Esophagus muscularis mucosa (tissue), 4 donors: ENCODE measurements around the gene MOB3B. TPM values are rescaled to one million over a fixed set of nuclear protein-coding genes. Genes with fewer than 3 reads are reported as not detected.
A peak's percentile ranks its signal among the peaks of the same experiment; 100 is the strongest.

Experiments
- DNase-seq: peaks from one replicate; pipeline ENCODE4 v3.0.0-alpha.2; 2017; ENCODE audit errors: extremely low spot score
- H3K27ac ChIP-seq, 4 donors: fragments of 200-600 bp; sonication (generic); replicated peaks in 1 of 4; 1 replicate in 3 of 4; 2 replicates in 1 of 4; pipeline ENCODE4 v1.5.1; 2016 to 2019; ENCODE audit warnings: mild to moderate bottlenecking in 1 of 4
- H3K27me3 ChIP-seq, 4 donors: fragments of 200-600 bp; sonication (generic); one replicate each; pipeline versions ENCODE4 v1.5.1 to v1.6.0; 2016 to 2019
- H3K36me3 ChIP-seq, 4 donors: fragments of 200-600 bp; sonication (generic); one replicate each; pipeline ENCODE4 v1.5.1; 2016 to 2019
- H3K4me1 ChIP-seq, 4 donors: fragments of 200-600 bp; sonication (generic); one replicate each; pipeline ENCODE4 v1.5.1; 2016 to 2019
- H3K4me3 ChIP-seq, 4 donors: fragments of 200-600 bp; sonication (generic); 1 replicate in 2 of 4; 2 replicates in 2 of 4; pipeline ENCODE4 v1.5.1; 2016 to 2019; ENCODE audit warnings: mild to moderate bottlenecking in 4 of 4, moderate library complexity in 1 of 4
- H3K9me3 ChIP-seq, 4 donors: fragments of 200-600 bp; sonication (generic); 1 replicate in 3 of 4; 2 replicates in 1 of 4; pipeline ENCODE4 v1.5.1; 2016 to 2019
- CTCF ChIP-seq, 3 experiments: fragments of 200-600 bp in 2 of 3; fragments of 450-650 bp in 1 of 3; sonication (generic) in 2 of 3; IDR thresholded peaks; one replicate each; pipeline ENCODE4 v1.5.1; 2017 to 2019; ENCODE audit warnings: antibody characterized with exemption in 3 of 3, mild to moderate bottlenecking in 2 of 3, moderate library complexity in 1 of 3
- EP300 ChIP-seq: sonication (generic); formaldehyde crosslinking; IDR thresholded peaks from one replicate; pipeline ENCODE4 v1.6.1; 2017; ENCODE audit warnings: antibody characterized with exemption
- POLR2A ChIP-seq: fragments of 450-650 bp; IDR thresholded peaks from one replicate; pipeline ENCODE4 v1.6.1; 2017; ENCODE audit warnings: antibody characterized with exemption, moderate library complexity, mild to moderate bottlenecking, low read depth
- POLR2AphosphoS5 ChIP-seq, 2 donors: sonication (generic); formaldehyde crosslinking; IDR thresholded peaks; one replicate each; pipeline ENCODE4 v1.6.1; 2017; ENCODE audit warnings: antibody characterized with exemption in 2 of 2
- WGBS: methylation state at CpG from one replicate; pipeline ENCODE4 v1.1.5; 2018; 5-methylcytosine and 5-hydroxymethylcytosine counted together
- intact Hi-C: fragments of 100-400 bp; cut with DNase I; formaldehyde crosslinking; loops from one replicate; pipeline ENCODE4 v1.15.1; 2023
- total RNA-seq, 4 donors: library from RNA; depleted of rRNA; stranded (reverse); fragments of >200 nt; gene quantifications; one replicate each; pipeline versions ENCODE4 v1.1.0 to v1.2.1, GENCODE V29; 2016

MOB3B gene
- total RNA-seq, 4 donors from 2014 or later = 7.6 to 11.6 (median 9.5) TPM

GRCh38 chr9:27385606-27386322 is 143.8 kb downstream of the MOB3B start:
- Histone ChIP-seq H3K4me3 (no peak overlapping the region), H3K9me3 (no peaks in the 10 kb centered on the region), H3K4me1 (peaks cover 3 to 47% (median 39%) of the 10 kb centered on the region in 4 donors), H3K36me3 (no peaks in the 10 kb centered on the region), H3K27me3 (no peaks in the 10 kb centered on the region), H3K27ac (no peak overlapping the region)
- no peak for TF ChIP-seq CTCF (IDR thresholded peaks at IDR 0.05)
- no peak for TF ChIP-seq POLR2A
- intact Hi-C loops = no loop called here
- DNase-seq = peak; percentile 60
- WGBS = 90% methylated on average over 4 of the region's 4 CpGs

GRCh38 chr9:27384262-27385014 is 145.2 kb downstream of the MOB3B start:
- no peaks in the 10 kb centered on the region for H3K9me3 ChIP-seq
- intact Hi-C loops = no loop called here
- WGBS = 62% methylated on average over 4 of the region's 5 CpGs

GRCh38 chr9:27383524-27383923 is 146.1 kb downstream of the MOB3B start:
- H3K27ac ChIP-seq = no peak overlapping the region
- peaks cover 3 to 47% (median 39%) of the 10 kb centered on the region in 4 donors for H3K4me1 ChIP-seq
- H3K9me3 ChIP-seq = no peaks in the 10 kb centered on the region
- no peaks in the 10 kb centered on the region for H3K36me3 ChIP-seq
- TF ChIP-seq POLR2A = no peak
- TF ChIP-seq EP300 = no peak
- no peak for TF ChIP-seq CTCF (IDR thresholded peaks at IDR 0.05)
- TF ChIP-seq POLR2AphosphoS5 (IDR thresholded peaks at IDR 0.05) = no peak
- H3K27me3 ChIP-seq = no peaks in the 10 kb centered on the region
- WGBS = 96% methylated on average over 1 of the region's 1 CpG
- intact Hi-C loops = no loop called here
- no peak for DNase-seq
- no peak overlapping the region for H3K4me3 ChIP-seq

More at GRCh38 chr9:27384262-27385014, 145.2 kb downstream of the MOB3B start:
- Histone ChIP-seq H3K27me3 (no peaks in the 10 kb centered on the region), H3K4me3 (no peak overlapping the region), H3K36me3 (no peaks in the 10 kb centered on the region), H3K4me1 (peaks cover 3 to 47% (median 39%) of the 10 kb centered on the region in 4 donors), H3K27ac (peak overlapping the region in 1 of 4 donors; percentile 20)
- peak in 1 of 2 donors; percentile 46 for TF ChIP-seq POLR2AphosphoS5 (IDR thresholded peaks at IDR 0.05)
- no peak for TF ChIP-seq CTCF (IDR thresholded peaks at IDR 0.05)
- DNase-seq = peak; percentile 87

GRCh38 chr9:27382975-27383374 is 146.6 kb downstream of the MOB3B start:
- intact Hi-C loops = no loop called here
- TF ChIP-seq EP300 = no peak
- no peak for TF ChIP-seq POLR2AphosphoS5 (IDR thresholded peaks at IDR 0.05)
- TF ChIP-seq POLR2A = no peak
- no peak for TF ChIP-seq CTCF (IDR thresholded peaks at IDR 0.05)
- Histone ChIP-seq H3K36me3 (no peaks in the 10 kb centered on the region), H3K27me3 (no peaks in the 10 kb centered on the region), H3K27ac (no peak overlapping the region), H3K4me1 (peaks cover 3 to 44% (median 38%) of the 10 kb centered on the region in 4 donors), H3K9me3 (no peaks in the 10 kb centered on the region), H3K4me3 (no peak overlapping the region)
- DNase-seq = no peak
- WGBS = 98% methylated on average over 2 of the region's 2 CpGs
